DOHH2 (cell line): ENCODE measurements around the gene TTC34.

Experiments used
- H3F3A ChIP-seq: fragments of 200-600 bp; sonication (generic), shearing (Covaris generic); 2 replicates; pipeline ENCODE4 v1.6.0; 2016; ENCODE audit warnings: antibody characterized with exemption, mild to moderate bottlenecking; ENCODE audit not compliant: control insufficient read depth, insufficient read depth
- H3K27ac ChIP-seq: fragments of 200-600 bp; sonication (generic); 2 replicates; pipeline ENCODE4 v1.5.1; 2014; ENCODE audit warnings: low read depth, mild to moderate bottlenecking, low read length, moderate library complexity
- H3K27me3 ChIP-seq: fragments of 200-600 bp; sonication (generic); 2 replicates; pipeline ENCODE4 v1.6.1; 2014; ENCODE audit warnings: mild to moderate bottlenecking, low read length, mixed read lengths; ENCODE audit not compliant: control insufficient read depth
- H3K36me3 ChIP-seq: fragments of 200-600 bp; sonication (generic); 2 replicates; pipeline ENCODE4 v1.6.1; 2014; ENCODE audit warnings: mild to moderate bottlenecking, low read length, moderate library complexity, mixed read lengths; ENCODE audit not compliant: control insufficient read depth
- H3K4me1 ChIP-seq: fragments of 200-600 bp; sonication (generic); 2 replicates; pipeline ENCODE4 v1.6.1; 2014; ENCODE audit warnings: mild to moderate bottlenecking, low read length, mixed read lengths; ENCODE audit not compliant: control insufficient read depth
- H3K4me2 ChIP-seq: fragments of 200-600 bp; sonication (generic); 2 replicates; pipeline ENCODE4 v1.6.0; 2014; ENCODE audit warnings: mild to moderate bottlenecking, low read length, moderate library complexity
- H3K4me3 ChIP-seq: fragments of 200-600 bp; sonication (generic); 2 replicates; pipeline ENCODE4 v1.5.1; 2014; ENCODE audit warnings: mild to moderate bottlenecking, low read length, mixed read lengths
- H3K79me2 ChIP-seq: fragments of 200-600 bp; sonication (generic); 2 replicates; pipeline ENCODE4 v1.6.1; 2014; ENCODE audit warnings: mild to moderate bottlenecking, low read length, mixed read lengths; ENCODE audit not compliant: control insufficient read depth
- H3K9me2 ChIP-seq: fragments of 200-600 bp; sonication (generic); replicated peaks from 2 replicates; pipeline ENCODE4 v1.6.1; 2014; ENCODE audit warnings: mild to moderate bottlenecking, low read length, mixed read lengths; ENCODE audit not compliant: control insufficient read depth
- H3K9me3 ChIP-seq: fragments of 200-600 bp; sonication (generic); 2 replicates; pipeline ENCODE4 v1.6.1; 2014; ENCODE audit warnings: antibody characterized with exemption, low read length, mixed read lengths; ENCODE audit not compliant: control insufficient read depth, insufficient read depth
- H4K20me1 ChIP-seq: fragments of 200-600 bp; sonication (generic); 2 replicates; pipeline ENCODE4 v1.6.0; 2014; ENCODE audit warnings: low read depth, mild to moderate bottlenecking, antibody characterized with exemption, low read length, moderate library complexity; ENCODE audit not compliant: control insufficient read depth, insufficient read depth
- CTCF ChIP-seq: fragments of 200-600 bp; sonication (generic); IDR thresholded peaks from one replicate; pipeline ENCODE4 v1.5.1; 2014; ENCODE audit warnings: antibody characterized with exemption, mild to moderate bottlenecking, low read depth, low read length; ENCODE audit not compliant: poor library complexity, severe bottlenecking
- EZH2phosphoT487 ChIP-seq: fragments of 200-600 bp; sonication (generic); IDR thresholded peaks from 2 replicates; pipeline ENCODE4 v1.6.1; 2017; ENCODE audit warnings: borderline replicate concordance, mild to moderate bottlenecking, antibody characterized with exemption, low read length, moderate library complexity, mixed read lengths

The TTC34 gene

GRCh38 chr1:2826736-2827292 lies 25.3 kb upstream of the TTC34 start:
- Histone ChIP-seq H4K20me1 (no peaks in the 10 kb centered on the region), H3K4me3 (no peak overlapping the region), H3F3A (no peaks in the 10 kb centered on the region), H3K27ac (no peak overlapping the region), H3K79me2 (no peaks in the 10 kb centered on the region), H3K9me2 (no peaks in the 10 kb centered on the region), H3K4me1 (no peaks in the 10 kb centered on the region), H3K36me3 (no peaks in the 10 kb centered on the region), H3K9me3 (no peaks in the 10 kb centered on the region), H3K4me2 (no peak overlapping the region), H3K27me3 (no peaks in the 10 kb centered on the region)
- no peak for TF ChIP-seq CTCF
- no peak for TF ChIP-seq EZH2phosphoT487

GRCh38 chr1:2826316-2826715 lies 24.8 kb upstream of the TTC34 start:
- no peak overlapping the region for H3K4me3 ChIP-seq
- TF ChIP-seq EZH2phosphoT487 (no peak), CTCF (no peak)
- H3K36me3 ChIP-seq: no peaks in the 10 kb centered on the region
- no peaks in the 10 kb centered on the region for H3K27me3 ChIP-seq
- H4K20me1 ChIP-seq: no peaks in the 10 kb centered on the region
- H3K4me2 ChIP-seq: no peak overlapping the region
- H3K27ac ChIP-seq: no peak overlapping the region
- no peaks in the 10 kb centered on the region for H3K79me2 ChIP-seq
- H3K9me3 ChIP-seq: no peaks in the 10 kb centered on the region
- H3K9me2 ChIP-seq: no peaks in the 10 kb centered on the region
- no peaks in the 10 kb centered on the region for H3K4me1 ChIP-seq
- H3F3A ChIP-seq: no peaks in the 10 kb centered on the region

- Histone ChIP-seq H3K27me3 (no peaks in the 10 kb centered on the region), H4K20me1 (no peaks in the 10 kb centered on the region), H3K79me2 (no peaks in the 10 kb centered on the region), H3K4me1 (no peaks in the 10 kb centered on the region), H3K4me3 (no peak overlapping the region), H3K4me2 (no peak overlapping the region), H3K9me3 (no peaks in the 10 kb centered on the region), H3K27ac (no peak overlapping the region), H3K36me3 (no peaks in the 10 kb centered on the region), H3K9me2 (no peaks in the 10 kb centered on the region), H3F3A (no peaks in the 10 kb centered on the region)
- TF ChIP-seq CTCF: no peak
- no peak for TF ChIP-seq EZH2phosphoT487
Measured at GRCh38 chr1:2825487-2826189, 24.1 kb upstream of the TTC34 start.
